A673 (cell line): ENCODE measurements around the gene APCDD1L.

Experiments
- EZH2 ChIP-seq: fragments of 200-600 bp; sonication (generic); IDR thresholded peaks from 2 replicates; pipeline ENCODE4 v1.6.1; 2017; ENCODE audit warnings: borderline replicate concordance, low read depth, mild to moderate bottlenecking, mixed read lengths, antibody characterized with exemption, low read length; ENCODE audit not compliant: poor library complexity, severe bottlenecking
- TF ChIP-seq, protein P1 (sequence below): fragments of 300-800, 200-600 bp; sonication (generic); conservative IDR thresholded peaks from 2 replicates; pipeline ENCODE4 v1.5.1; 2017; ENCODE audit warnings: low read depth, mild to moderate bottlenecking, antibody characterized with exemption, low read length, moderate library complexity, mixed read lengths

DNA sequence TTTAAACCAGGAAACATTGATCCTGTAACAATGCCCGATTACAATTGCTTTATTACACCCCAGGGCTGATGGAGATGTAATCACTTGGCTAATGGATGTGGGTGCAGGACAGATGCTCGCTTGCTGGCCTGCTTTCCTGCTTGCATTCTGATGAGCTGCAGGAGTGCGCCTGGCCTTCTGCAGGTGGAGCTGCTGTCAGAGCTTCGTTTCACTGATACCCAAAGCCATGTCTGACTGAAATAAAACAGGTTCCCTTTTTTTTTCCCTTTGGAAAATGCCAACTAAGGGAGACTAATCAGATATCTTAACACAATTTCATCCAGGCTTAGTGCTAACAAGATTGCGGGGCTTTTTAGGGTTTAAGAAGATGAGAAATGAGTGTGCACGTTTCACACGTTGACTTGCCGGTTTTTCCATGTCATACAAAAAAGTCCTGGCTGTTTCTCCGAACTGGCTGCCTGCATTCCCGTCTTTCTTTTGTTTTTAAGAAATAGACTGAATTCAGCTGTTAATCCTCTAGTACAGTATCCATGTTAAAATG, 65.4 kb downstream of the APCDD1L start:
- TF ChIP-seq, protein P1, sequence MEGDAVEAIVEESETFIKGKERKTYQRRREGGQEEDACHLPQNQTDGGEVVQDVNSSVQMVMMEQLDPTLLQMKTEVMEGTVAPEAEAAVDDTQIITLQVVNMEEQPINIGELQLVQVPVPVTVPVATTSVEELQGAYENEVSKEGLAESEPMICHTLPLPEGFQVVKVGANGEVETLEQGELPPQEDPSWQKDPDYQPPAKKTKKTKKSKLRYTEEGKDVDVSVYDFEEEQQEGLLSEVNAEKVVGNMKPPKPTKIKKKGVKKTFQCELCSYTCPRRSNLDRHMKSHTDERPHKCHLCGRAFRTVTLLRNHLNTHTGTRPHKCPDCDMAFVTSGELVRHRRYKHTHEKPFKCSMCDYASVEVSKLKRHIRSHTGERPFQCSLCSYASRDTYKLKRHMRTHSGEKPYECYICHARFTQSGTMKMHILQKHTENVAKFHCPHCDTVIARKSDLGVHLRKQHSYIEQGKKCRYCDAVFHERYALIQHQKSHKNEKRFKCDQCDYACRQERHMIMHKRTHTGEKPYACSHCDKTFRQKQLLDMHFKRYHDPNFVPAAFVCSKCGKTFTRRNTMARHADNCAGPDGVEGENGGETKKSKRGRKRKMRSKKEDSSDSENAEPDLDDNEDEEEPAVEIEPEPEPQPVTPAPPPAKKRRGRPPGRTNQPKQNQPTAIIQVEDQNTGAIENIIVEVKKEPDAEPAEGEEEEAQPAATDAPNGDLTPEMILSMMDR: no peak
- no peak for TF ChIP-seq EZH2
